Small intestine (tissue), 7 donors: ENCODE results near the gene TCF4. TPM values are rescaled to one million over a fixed set of nuclear protein-coding genes. Genes with fewer than 3 reads are reported as not detected.

Experiments
- DNase-seq, 2 donors: peaks; one replicate each; pipeline versions ENCODE4 v3.0.0 to v3.0.0-alpha.2; 2013
- FAIRE-seq: peaks from 2 replicates; lab custom pipeline; 2012; peaks lifted over from hg19 to GRCh38; lab: Jason Lieb, UNC
- H3K27ac ChIP-seq, 3 donors: one replicate each; pipeline ENCODE4 v1.5.1; 2013; ENCODE audit warnings: low read length in 2 of 3, mild to moderate bottlenecking in 2 of 3, control low read depth in 1 of 3, inconsistent platforms in 1 of 3, low read depth in 1 of 3, moderate library complexity in 1 of 3
- H3K27me3 ChIP-seq, 3 donors: one replicate each; pipeline ENCODE4 v1.6.1; 2013; ENCODE audit warnings: low read length in 3 of 3, inconsistent platforms in 1 of 3; ENCODE audit not compliant: control insufficient read depth in 3 of 3, insufficient read depth in 3 of 3
- H3K36me3 ChIP-seq, 3 donors: one replicate each; pipeline ENCODE4 v1.6.1; 2013; ENCODE audit warnings: low read length in 3 of 3, inconsistent platforms in 1 of 3, low read depth in 1 of 3, mild to moderate bottlenecking in 1 of 3, moderate library complexity in 1 of 3; ENCODE audit not compliant: control insufficient read depth in 3 of 3, insufficient read depth in 2 of 3
- H3K4me1 ChIP-seq, 3 donors: one replicate each; pipeline ENCODE4 v1.6.1; 2013; ENCODE audit warnings: low read length in 2 of 3, inconsistent platforms in 1 of 3, low read depth in 1 of 3, mild to moderate bottlenecking in 1 of 3, moderate library complexity in 1 of 3; ENCODE audit not compliant: control insufficient read depth in 3 of 3, insufficient read depth in 2 of 3
- H3K4me3 ChIP-seq, 3 donors: one replicate each; pipeline ENCODE4 v1.5.1; 2013; ENCODE audit warnings: low read length in 3 of 3, control low read depth in 1 of 3, inconsistent platforms in 1 of 3, low read depth in 1 of 3, mild to moderate bottlenecking in 1 of 3, moderate library complexity in 1 of 3
- H3K9me3 ChIP-seq, 2 donors: one replicate each; pipeline ENCODE4 v1.6.1; 2013; ENCODE audit warnings: low read depth in 1 of 2, low read length in 1 of 2; ENCODE audit not compliant: control insufficient read depth in 2 of 2, insufficient read depth in 1 of 2
- WGBS, 3 donors: extraction: QIAGEN DNeasy Blood & Tissue Kit; methylation state at CpG; one replicate each; pipeline ENCODE4 v1.1.7; 2013; 5-methylcytosine and 5-hydroxymethylcytosine counted together
- polyA plus RNA-seq, 4 donors: library from polyadenylated mRNA; stranded (reverse) in 3 of 4; unstranded in 1 of 4; fragments of 200-250 nt in 3 of 4; fragments of 120-200 nt in 1 of 4; gene quantifications; one replicate each; pipeline versions ENCODE4 v1.2.1 to v1.2.3, GENCODE V29; 2013
- donor health status: healthy with polysubstance abuse.
- donor health status: control.
- donor health status: control.
- donor health status: Bipolar disorder and iron deficiency.
- donor health status: healthy.

Gene TCF4
- polyA plus RNA-seq, 4 donors: 0.67 to 23.7 (median 11.5) TPM

DNA sequence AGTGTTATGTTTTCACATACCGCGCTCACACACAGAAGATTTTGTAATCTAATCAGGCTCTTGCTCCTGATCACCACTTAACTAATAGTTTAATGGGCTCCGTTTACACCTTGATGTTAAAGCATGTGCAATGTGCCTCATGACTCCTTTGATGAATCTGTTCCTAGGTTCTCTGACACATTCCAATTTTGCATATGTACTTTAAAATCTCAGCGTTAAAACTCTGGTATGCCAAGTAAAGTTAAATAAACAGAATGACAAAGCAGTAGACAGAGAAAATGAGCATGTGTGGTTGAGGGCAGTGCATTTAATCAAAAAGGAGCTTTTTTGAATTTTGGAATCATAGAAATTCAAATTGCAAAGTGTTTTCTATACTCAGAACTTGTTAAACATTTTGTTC, 96.4 kb downstream of the TCF4 start:
- H3K4me3 ChIP-seq: no peak overlapping the region
- WGBS, 3 donors: 76 to 81% (median 80%) methylated on average over 4 of the region's 4 CpGs
- DNase-seq (no peak), FAIRE-seq (no peak)
- no peaks in the 10 kb centered on the region for H3K9me3 ChIP-seq
- H3K27ac ChIP-seq: no peak overlapping the region
- H3K36me3 ChIP-seq: no peaks in the 10 kb centered on the region
- no peaks in the 10 kb centered on the region for H3K4me1 ChIP-seq
- no peaks in the 10 kb centered on the region for H3K27me3 ChIP-seq

DNA sequence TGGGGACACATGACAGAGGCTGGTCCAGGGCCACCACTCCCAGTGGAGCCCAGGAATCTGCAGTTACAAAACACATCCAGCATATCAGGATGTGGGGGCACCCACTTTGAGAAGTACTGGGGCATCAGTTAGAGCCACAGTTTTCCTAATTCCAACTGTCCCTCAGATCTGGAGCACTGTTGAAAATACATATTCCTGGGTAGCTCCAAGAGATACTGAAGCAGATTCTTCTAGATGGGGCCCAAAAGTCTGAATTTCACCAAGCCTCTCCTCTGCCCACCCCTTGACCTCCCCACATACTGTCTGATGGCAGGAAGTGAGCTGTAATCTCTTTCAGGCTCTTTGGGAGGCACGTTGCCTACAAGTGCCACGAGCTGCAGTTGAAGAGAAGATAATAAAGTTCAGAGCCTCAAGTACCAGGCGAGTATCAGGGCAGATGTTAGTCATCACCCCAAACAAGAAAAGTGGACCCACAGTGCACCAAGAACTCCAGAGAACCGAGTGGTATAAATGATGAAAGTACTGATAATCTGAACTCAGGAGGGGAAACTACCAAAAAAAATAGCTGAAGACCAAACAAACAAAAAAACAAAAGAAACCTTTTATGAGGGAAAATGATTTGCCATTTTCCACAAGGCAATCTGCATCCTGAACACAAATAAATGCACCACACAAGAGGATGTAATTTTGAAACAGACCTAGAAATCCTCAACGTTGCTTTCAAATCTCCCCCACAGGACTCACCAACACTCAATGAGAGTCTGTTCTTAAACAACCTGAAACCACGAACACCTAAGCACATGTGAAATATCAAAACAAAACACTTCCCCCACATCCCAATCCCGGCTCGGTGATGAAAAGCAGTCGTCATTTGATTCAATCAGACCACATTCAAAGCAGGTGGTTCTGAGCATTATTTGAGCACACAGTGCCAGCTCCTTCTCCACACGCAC, 98.7 kb downstream of the TCF4 start:
- Histone ChIP-seq H3K4me1 (no peaks in the 10 kb centered on the region), H3K4me3 (no peak overlapping the region), H3K27me3 (no peaks in the 10 kb centered on the region), H3K9me3 (no peaks in the 10 kb centered on the region), H3K36me3 (no peaks in the 10 kb centered on the region), H3K27ac (no peak overlapping the region)
- DNase-seq (no peak), FAIRE-seq (no peak)
- 37 to 41% (median 41%) methylated on average over 10 of the region's 10 CpGs for WGBS, 3 donors

DNA sequence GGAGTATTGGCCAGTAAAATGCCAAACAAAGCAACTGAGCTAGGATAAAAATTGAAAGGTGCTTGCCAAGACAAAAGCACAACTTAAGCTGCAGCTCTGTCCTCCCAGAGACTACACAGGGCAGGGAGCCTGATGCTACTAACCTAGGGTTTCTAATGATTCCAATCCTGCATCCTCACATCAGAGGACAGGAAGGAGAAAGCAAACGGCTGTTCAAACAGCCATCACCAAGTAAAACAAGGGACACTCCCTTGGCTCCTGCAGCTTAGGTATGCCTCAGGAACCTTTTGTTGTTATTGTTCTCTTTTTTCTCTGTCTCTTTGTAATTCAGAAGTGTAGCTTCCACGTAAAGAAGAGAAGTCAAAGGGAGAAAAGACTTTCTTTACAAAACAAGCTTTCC, 99.5 kb downstream of the TCF4 start:
- FAIRE-seq (no peak), DNase-seq (no peak)
- Histone ChIP-seq H3K9me3 (no peaks in the 10 kb centered on the region), H3K4me1 (no peaks in the 10 kb centered on the region), H3K27ac (no peak overlapping the region), H3K27me3 (no peaks in the 10 kb centered on the region), H3K36me3 (no peaks in the 10 kb centered on the region), H3K4me3 (no peak overlapping the region)
- 23 to 42% (median 32%) methylated on average over 2 of the region's 2 CpGs for WGBS, 3 donors

DNA sequence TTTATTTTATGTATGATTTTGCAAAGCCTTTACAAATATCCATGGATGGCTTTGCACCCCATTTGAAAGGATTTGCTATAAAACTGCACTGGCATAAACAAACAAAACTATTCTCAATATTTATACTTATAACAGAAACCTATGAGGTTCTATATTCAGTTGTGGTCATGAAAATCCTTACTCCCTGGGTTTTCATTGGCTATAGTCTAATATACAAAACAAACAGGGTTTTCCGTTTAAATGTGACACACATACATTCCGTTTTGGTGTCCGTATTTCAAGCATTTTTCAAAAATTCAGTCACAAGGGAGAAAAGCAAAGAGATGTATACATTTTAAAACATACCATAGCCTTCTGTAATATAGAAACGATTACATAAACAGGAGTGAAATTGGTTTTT, 100.0 kb downstream of the TCF4 start:
- H3K4me3 ChIP-seq: no peak overlapping the region
- FAIRE-seq (no peak), DNase-seq (no peak)
- H3K27me3 ChIP-seq: no peaks in the 10 kb centered on the region
- WGBS, 3 donors: 71 to 81% (median 71%) methylated on average over 4 of the region's 4 CpGs
- H3K36me3 ChIP-seq: no peaks in the 10 kb centered on the region
- H3K27ac ChIP-seq: no peak overlapping the region
- no peaks in the 10 kb centered on the region for H3K4me1 ChIP-seq
- no peaks in the 10 kb centered on the region for H3K9me3 ChIP-seq

DNA sequence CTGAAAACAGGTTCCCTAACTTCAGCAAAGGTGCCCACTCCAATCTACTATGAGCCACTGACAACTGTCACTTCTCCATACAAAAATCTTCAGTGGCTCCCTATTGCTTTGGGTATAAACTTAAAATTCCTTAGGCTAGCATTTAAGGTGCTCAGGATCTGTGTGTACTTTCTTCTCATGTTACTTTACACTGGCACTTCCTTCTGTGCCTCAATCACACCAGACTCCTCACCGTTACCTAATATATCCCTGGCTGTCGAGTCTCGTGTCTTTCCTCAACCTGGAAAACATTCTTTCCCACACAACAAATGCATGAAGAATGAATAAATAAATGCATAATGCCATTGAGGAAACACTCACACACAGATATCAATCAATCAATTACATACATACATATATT, 101.1 kb downstream of the TCF4 start:
- FAIRE-seq (no peak), DNase-seq (no peak)
- no peak overlapping the region for H3K27ac ChIP-seq
- no peaks in the 10 kb centered on the region for H3K4me1 ChIP-seq
- H3K36me3 ChIP-seq: no peaks in the 10 kb centered on the region
- no peak overlapping the region for H3K4me3 ChIP-seq
- H3K27me3 ChIP-seq: no peaks in the 10 kb centered on the region
- no peaks in the 10 kb centered on the region for H3K9me3 ChIP-seq
- WGBS, 3 donors: 86 to 94% (median 86%) methylated on average over 3 of the region's 3 CpGs

DNA sequence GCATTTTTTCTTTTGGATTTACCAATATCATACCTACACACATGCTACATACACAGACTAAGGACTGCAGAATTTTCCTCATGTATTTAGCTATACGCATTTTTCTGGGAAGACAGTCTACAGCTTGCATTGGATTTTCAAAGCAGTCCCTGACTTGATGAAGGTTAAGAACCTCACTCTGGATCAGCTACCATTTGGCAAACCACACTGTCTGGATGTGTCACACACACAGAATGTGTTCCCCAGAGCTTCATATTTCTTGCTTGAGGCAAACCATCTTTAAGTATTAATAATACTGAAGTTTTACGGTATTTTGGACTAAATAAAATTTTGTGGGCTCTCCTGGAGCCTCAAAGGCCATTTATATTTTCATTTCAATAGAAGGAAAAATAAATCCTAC, 102.3 kb downstream of the TCF4 start:
- H3K27ac ChIP-seq: no peak overlapping the region
- 79 to 84% (median 84%) methylated on average over 2 of the region's 2 CpGs for WGBS, 3 donors
- no peaks in the 10 kb centered on the region for H3K4me1 ChIP-seq
- no peaks in the 10 kb centered on the region for H3K9me3 ChIP-seq
- no peak overlapping the region for H3K4me3 ChIP-seq
- FAIRE-seq (no peak), DNase-seq (no peak)
- H3K36me3 ChIP-seq: no peaks in the 10 kb centered on the region
- no peaks in the 10 kb centered on the region for H3K27me3 ChIP-seq

DNA sequence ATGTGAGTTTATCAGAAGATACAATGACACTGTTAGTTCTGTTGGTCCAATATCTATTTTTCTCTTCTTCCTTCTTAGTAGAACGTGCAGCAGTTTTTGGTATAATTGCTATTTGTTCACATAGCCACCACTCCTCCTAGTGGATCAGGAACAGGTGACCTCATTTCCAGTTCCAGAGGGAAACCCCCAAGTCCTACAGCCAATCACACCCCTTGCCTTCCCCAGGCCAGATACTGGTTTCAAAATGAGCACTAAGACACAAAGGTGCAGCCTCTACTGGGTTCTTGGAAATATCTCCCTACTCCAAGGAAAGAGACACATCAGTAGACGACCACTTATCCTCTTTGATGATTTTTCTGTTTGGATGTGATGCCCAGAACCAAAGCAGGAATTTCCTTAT, 103.2 kb downstream of the TCF4 start:
- Histone ChIP-seq H3K27me3 (no peaks in the 10 kb centered on the region), H3K9me3 (no peaks in the 10 kb centered on the region), H3K4me1 (no peaks in the 10 kb centered on the region), H3K4me3 (no peak overlapping the region), H3K36me3 (no peaks in the 10 kb centered on the region), H3K27ac (no peak overlapping the region)
- DNase-seq (no peak), FAIRE-seq (no peak)
- WGBS, 3 donors: 60 to 67% (median 63%) methylated on average over 2 of the region's 2 CpGs

DNA sequence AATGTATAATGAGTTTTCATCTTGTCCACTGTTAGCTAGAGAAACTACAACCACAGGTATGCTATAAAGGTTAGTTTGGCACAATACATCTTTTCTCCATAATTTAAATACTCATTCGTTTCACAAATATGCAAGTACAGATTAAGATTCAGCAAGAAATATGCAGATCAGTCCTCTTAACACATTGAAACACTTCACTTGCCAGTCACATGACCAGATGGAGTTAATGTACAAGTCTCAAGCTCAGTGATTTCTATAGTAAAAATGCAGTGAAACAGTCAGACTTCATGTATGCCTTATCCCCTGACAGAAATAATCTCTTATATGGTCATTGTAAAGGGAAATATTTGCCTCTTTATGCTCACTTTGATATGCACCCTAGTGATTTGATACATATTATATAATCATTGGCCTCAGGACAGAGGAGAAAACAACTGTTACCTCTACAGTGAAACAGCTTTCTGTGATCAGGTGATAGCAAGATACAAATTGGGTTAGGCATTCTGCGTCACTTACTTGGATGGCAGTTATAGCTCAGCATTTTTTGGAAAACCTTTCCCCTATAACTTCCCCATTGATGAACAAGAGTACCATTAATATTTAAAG, 104.6 kb downstream of the TCF4 start:
- no peaks in the 10 kb centered on the region for H3K36me3 ChIP-seq
- H3K4me3 ChIP-seq: no peak overlapping the region
- H3K27ac ChIP-seq: no peak overlapping the region
- FAIRE-seq (no peak), DNase-seq (no peak)
- no peaks in the 10 kb centered on the region for H3K27me3 ChIP-seq
- WGBS, 3 donors: 81 to 87% (median 86%) methylated on average over 2 of the region's 2 CpGs
- no peaks in the 10 kb centered on the region for H3K9me3 ChIP-seq
- no peaks in the 10 kb centered on the region for H3K4me1 ChIP-seq
